IPS-20b (cell line): ENCODE measurements around the gene P2RX1.
"Not testable (repeated sequence)": the region's sequence is repeated elsewhere in the genome, so short reads cannot be mapped to it uniquely, and the experiment has no call there.

Source experiments
- H3K27ac ChIP-seq: one replicate; pipeline ENCODE4 v1.5.1; 2013; ENCODE audit warnings: low read length
- H3K27me3 ChIP-seq: 2 replicates; pipeline ENCODE4 v1.6.1; 2013; ENCODE audit warnings: mild to moderate bottlenecking, low read length, inconsistent platforms; ENCODE audit not compliant: insufficient read depth
- H3K36me3 ChIP-seq: 2 replicates; pipeline ENCODE4 v1.6.1; 2013; ENCODE audit warnings: low read depth, mild to moderate bottlenecking, inconsistent platforms, low read length, moderate library complexity; ENCODE audit not compliant: insufficient read depth
- H3K4me1 ChIP-seq: 2 replicates; pipeline ENCODE4 v1.6.1; 2013; ENCODE audit warnings: mild to moderate bottlenecking, control low read depth, inconsistent platforms, low read length, moderate library complexity; ENCODE audit not compliant: insufficient read depth
- H3K4me3 ChIP-seq: 2 replicates; pipeline ENCODE4 v1.5.1; 2013; ENCODE audit warnings: mild to moderate bottlenecking, low read length, inconsistent platforms
- H3K9ac ChIP-seq: 2 replicates; pipeline ENCODE4 v1.6.1; 2013; ENCODE audit warnings: low read depth, mild to moderate bottlenecking, inconsistent platforms, low read length, moderate library complexity
- H3K9me3 ChIP-seq: 2 replicates; pipeline ENCODE4 v1.6.1; 2013; ENCODE audit warnings: mild to moderate bottlenecking, low read depth, low read length, inconsistent platforms; ENCODE audit not compliant: insufficient read depth

Gene P2RX1

DNA sequence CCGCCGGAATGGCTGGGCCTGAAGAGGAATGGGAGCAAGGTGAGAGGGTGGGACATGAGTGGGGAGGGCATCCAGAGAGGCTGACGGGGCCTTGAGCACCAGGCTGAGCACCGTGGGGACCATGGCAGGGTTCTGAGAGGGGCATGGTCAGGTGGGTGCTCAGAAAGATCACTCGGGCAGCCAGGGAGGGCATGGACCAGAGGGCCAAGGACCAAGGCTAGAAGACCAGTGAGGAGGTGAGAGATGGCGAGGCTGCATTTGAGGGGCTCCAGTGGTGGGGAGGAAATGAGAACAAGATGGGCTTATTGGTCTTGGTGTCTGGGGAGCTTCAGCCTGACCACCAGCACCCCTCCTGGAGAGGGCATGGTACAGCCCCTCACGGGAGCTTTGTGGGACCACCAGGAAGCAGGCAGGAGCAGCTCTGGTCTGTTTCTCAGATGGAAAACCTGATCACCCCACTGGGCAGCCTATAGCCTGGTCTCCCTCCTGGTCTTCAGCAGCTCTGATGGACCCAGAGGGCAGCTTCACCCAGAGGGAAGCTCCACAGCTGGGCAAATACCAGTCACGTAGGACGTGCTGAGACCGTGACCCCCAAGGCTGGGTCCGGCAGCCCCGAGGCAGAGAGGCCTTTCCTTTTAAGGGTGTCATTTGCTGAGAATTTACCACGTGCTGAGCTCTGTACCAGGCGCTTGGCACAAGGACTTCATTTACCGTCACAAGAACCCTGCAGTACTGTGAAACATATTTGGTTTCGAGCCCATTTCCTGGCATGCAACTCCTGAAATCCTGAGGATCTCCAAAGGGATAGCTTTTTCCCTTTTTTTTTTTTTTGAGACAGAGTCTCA is 58.8 kb downstream of the P2RX1 start:
- Histone ChIP-seq H3K4me1 (no peaks in the 10 kb centered on the region), H3K36me3 (no peaks in the 10 kb centered on the region), H3K27ac (no peak overlapping the region), H3K9ac (no peak overlapping the region), H3K27me3 (no peaks in the 10 kb centered on the region), H3K4me3 (no peak overlapping the region), H3K9me3 (no peaks in the 10 kb centered on the region)

DNA sequence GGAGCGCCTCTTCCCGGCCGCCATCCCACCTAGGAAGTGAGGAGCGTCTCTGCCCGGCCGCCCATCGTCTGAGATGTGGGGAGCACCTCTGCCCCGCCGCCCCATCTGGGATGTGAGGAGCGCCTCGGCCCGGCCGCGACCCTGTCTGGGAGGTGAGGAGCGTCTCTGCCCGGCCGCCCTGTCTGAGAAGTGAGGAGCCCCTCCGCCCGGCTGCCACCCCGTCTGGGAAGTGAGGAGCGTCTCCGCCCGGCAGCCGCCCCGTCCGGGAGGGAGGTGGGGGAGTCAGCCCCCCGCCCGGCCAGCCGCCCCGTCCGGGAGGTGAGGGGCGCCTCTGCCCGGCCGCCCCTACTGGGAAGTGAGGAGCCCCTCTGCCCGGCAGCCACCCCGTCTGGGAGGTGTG is 62.1 kb downstream of the P2RX1 start:
- H3K4me1 ChIP-seq, H3K36me3 ChIP-seq, H3K27me3 ChIP-seq, H3K27ac ChIP-seq, H3K9ac ChIP-seq, H3K9me3 ChIP-seq, H3K4me3 ChIP-seq: not testable (repeated sequence)

DNA sequence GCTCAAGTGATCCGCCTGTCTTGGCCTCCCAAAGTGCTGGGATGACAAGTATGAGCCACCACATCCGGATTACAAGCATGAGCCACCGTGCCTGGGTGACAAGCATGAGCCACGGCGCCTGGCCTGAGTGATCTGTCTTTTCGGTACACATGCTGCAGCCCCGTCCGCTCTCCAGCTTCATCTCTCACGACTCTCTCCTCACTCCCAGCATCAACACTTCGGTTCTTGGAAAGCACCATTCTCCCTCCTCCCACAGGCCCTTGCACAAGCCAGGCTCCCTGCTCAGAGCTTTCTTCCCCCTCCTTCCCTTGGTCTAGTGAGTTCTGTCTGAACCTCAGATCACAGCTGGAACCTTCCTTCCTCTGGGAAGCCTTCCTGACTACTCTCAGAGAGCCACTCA is 63.7 kb downstream of the P2RX1 start:
- Histone ChIP-seq H3K27me3 (no peaks in the 10 kb centered on the region), H3K9me3 (no peaks in the 10 kb centered on the region), H3K36me3 (no peaks in the 10 kb centered on the region), H3K9ac (no peak overlapping the region), H3K4me3 (no peak overlapping the region), H3K27ac (no peak overlapping the region), H3K4me1 (no peaks in the 10 kb centered on the region)

DNA sequence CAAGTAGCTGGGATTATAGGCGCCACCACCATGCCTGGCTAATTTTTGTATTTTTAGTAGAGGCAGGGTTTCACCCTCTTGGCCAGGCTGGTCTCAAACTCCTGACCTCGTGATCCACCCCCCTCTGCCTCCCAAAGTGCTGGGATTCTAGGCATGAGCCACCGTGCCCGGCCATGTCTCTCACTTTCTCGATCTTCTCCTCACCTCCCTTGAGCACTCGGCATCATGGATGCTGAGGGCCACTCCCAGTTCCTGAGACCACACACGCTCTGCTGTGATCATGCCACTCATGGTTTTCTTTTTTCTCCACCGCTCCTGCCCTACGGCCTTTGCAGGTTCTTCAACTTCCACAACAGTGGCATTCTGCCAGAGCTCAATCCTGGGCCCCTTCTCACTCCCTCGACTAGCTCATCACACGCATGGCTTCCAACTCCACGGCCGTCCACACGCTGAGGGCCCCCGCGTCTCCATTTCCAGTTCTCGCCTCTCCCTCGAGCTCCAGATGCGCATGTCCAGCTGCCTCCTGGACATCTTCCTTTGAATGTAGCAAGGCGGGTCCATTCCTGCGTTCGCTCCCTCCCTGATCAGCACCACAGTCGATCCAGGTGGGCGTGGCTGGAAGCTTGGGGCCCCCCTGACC is 64.7 kb downstream of the P2RX1 start:
- no peak overlapping the region for H3K4me3 ChIP-seq
- H3K27ac ChIP-seq, result no peak overlapping the region
- no peaks in the 10 kb centered on the region for H3K9me3 ChIP-seq
- H3K9ac ChIP-seq, result no peak overlapping the region
- H3K27me3 ChIP-seq, result no peaks in the 10 kb centered on the region
- no peaks in the 10 kb centered on the region for H3K4me1 ChIP-seq
- H3K36me3 ChIP-seq, result no peaks in the 10 kb centered on the region

DNA sequence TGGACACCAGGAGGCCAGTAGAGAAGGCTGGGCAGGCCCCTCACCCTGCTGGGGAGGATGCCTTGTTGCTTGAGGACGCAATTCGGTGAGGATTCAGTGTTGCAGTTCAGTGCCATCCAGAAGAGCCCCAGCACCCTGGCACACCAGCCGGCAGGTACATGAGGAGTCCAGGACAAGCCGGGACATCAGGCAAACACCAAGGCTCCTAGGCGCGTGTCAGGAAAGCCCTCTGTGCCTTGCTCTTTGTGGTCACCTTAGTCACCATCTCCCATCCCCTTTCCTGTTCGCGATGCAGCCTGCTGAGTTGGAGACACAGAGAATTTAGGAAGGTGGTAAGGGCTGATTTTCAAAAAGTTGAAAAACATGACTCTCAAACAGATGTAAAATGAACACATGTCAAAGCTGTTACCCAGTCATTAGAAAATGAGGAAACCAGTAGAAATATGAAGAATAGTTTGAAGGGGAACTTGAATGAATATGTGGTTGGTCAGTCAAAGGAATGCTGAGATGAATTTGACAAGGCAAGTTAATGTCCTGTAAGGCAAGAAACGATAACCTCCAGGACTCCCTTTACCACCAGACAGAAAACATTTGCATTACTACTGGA is 67.9 kb downstream of the P2RX1 start:
- Histone ChIP-seq H3K27ac (no peak overlapping the region), H3K9ac (no peak overlapping the region), H3K27me3 (no peaks in the 10 kb centered on the region), H3K4me3 (no peak overlapping the region), H3K4me1 (no peaks in the 10 kb centered on the region), H3K9me3 (no peaks in the 10 kb centered on the region), H3K36me3 (peaks cover 10% of the 10 kb centered on the region)

DNA sequence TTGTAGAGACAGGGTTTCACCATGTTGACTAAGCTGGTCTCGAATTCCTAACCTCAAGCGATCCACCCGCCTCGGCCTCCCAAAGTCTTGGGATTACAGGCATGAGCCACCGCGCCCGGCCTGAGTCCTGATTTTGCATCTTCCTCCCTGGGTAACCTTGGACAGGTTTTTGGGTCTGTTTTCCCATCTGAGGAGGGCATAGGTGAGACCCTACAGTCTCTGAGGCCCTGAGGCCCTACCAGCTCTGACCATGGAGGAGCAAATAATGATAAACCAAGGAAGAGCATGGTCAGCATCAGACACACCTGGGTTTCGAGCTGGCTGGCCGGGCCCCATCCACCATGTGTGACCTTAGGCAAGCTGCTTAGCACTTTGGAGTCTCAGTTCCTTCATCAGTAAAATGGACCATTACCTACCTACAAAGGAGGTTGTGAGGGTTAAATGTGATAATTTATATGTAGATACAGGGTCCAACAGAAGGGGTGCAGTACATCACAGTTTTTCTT is 69.0 kb downstream of the P2RX1 start:
- Histone ChIP-seq H3K27me3 (no peaks in the 10 kb centered on the region), H3K4me1 (no peaks in the 10 kb centered on the region), H3K27ac (no peak overlapping the region), H3K4me3 (no peak overlapping the region), H3K9me3 (no peaks in the 10 kb centered on the region), H3K9ac (no peak overlapping the region), H3K36me3 (peaks cover 21% of the 10 kb centered on the region)
